GM12873 (cell line): ENCODE measurements around the gene GNPDA1.

Source experiments
- CTCF ChIP-seq: IDR thresholded peaks from 2 replicates; pipeline ENCODE4 v1.5.1; 2012; ENCODE audit warnings: low read depth, mild to moderate bottlenecking, moderate library complexity, low read length, control low read depth; ENCODE audit not compliant: insufficient read depth; ENCODE audit errors: missing control alignments

GNPDA1 gene

GRCh38 chr5:142012792-142013388 is at the start of gene GNPDA1:
GNPDA1 (minus strand) TSS chr5:142013027; CDS start chr5:142012035, 992 bp downstream.
- TF ChIP-seq CTCF = no peak

- TF ChIP-seq CTCF = no peak
These were observed 46.6 kb upstream of the GNPDA1 start for GRCh38 chr5:142059304-142059940.

- TF ChIP-seq CTCF = no peak
These were observed 44.9 kb upstream of the GNPDA1 start for GRCh38 chr5:142057697-142058056.

- no peak for TF ChIP-seq CTCF
These were observed 44.2 kb upstream of the GNPDA1 start for GRCh38 chr5:142056816-142057696.

- TF ChIP-seq CTCF = no peak
These were observed 42.5 kb upstream of the GNPDA1 start for GRCh38 chr5:142055301-142055700.

- TF ChIP-seq CTCF = no peak
These were observed 40.8 kb upstream of the GNPDA1 start for GRCh38 chr5:142053426-142054151.

GRCh38 chr5:142048272-142048671 is 35.4 kb upstream of the GNPDA1 start:
- no peak for TF ChIP-seq CTCF
